Progenitor cell of endocrine pancreas (in vitro differentiated cells): ENCODE measurements around the gene SELE. TPM values are rescaled to one million over a fixed set of nuclear protein-coding genes. Genes with fewer than 3 reads are reported as not detected.

Source experiments
- DNase-seq: peaks from one replicate; pipeline ENCODE4 v3.0.0; 2021; ENCODE audit warnings: low spot score; ENCODE audit not compliant: unreplicated experiment
- H3K27ac Mint-ChIP-seq: 2 replicates; pipeline ENCODE4 v1.8.0; 2021; ENCODE audit warnings: mild to moderate bottlenecking, moderate library complexity, mixed read lengths
- H3K27me3 Mint-ChIP-seq: 2 replicates; pipeline ENCODE4 v1.8.0; 2021; ENCODE audit warnings: mixed read lengths
- H3K36me3 Mint-ChIP-seq: 2 replicates; pipeline ENCODE4 v1.8.0; 2022; ENCODE audit warnings: mixed read lengths; ENCODE audit not compliant: insufficient read depth
- H3K4me1 Mint-ChIP-seq: 2 replicates; pipeline ENCODE4 v1.8.0; 2021; ENCODE audit warnings: low read depth, mixed read lengths
- H3K4me3 Mint-ChIP-seq: 2 replicates; pipeline ENCODE4 v1.8.0; 2021; ENCODE audit warnings: low read depth, mild to moderate bottlenecking, moderate library complexity, mixed read lengths
- H3K9me3 Mint-ChIP-seq: 2 replicates; pipeline ENCODE4 v1.8.0; 2021; ENCODE audit warnings: low read depth, mixed read lengths
- long read RNA-seq: library from polyadenylated mRNA; unstranded; transcript quantifications from one replicate; pipeline ENCODE4 v2.0.0, GENCODE V29; 2020
- total RNA-seq: library from RNA; stranded (reverse); gene quantifications from 2 replicates; pipeline ENCODE4 v1.2.1, GENCODE V29; 2021
- TF ChIP-seq, protein P1 (sequence below): fragments of 200-600 bp; sonication (generic); IDR thresholded peaks from one replicate; pipeline ENCODE4 v1.5.0; 2021; ENCODE audit warnings: antibody characterized with exemption, mild to moderate bottlenecking; ENCODE audit not compliant: unreplicated experiment

SELE gene, protein sequence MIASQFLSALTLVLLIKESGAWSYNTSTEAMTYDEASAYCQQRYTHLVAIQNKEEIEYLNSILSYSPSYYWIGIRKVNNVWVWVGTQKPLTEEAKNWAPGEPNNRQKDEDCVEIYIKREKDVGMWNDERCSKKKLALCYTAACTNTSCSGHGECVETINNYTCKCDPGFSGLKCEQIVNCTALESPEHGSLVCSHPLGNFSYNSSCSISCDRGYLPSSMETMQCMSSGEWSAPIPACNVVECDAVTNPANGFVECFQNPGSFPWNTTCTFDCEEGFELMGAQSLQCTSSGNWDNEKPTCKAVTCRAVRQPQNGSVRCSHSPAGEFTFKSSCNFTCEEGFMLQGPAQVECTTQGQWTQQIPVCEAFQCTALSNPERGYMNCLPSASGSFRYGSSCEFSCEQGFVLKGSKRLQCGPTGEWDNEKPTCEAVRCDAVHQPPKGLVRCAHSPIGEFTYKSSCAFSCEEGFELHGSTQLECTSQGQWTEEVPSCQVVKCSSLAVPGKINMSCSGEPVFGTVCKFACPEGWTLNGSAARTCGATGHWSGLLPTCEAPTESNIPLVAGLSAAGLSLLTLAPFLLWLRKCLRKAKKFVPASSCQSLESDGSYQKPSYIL
- not detected in 2 replicates for total RNA-seq
- long read RNA-seq, result 0 reads

DNA sequence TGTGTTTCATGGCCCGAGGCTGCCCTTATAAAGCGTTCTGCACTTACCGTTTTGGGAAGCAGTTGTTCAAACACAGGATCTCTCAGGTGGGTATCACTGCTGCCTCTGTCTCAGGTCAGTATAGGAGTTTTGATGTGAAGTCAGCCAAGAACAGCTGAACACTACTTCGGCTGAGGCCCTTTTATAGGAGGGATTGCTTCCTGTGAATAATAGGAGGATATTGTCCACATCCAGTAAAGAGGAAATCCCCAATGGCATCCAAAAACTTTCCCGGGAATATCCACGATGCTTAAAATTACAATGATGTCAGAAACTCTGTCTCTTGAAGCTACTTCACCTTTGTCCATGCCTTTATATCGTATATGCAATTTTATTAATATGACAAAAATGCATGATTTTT, at the start of gene SELE:
Gene SELE, minus strand, starts transcription at position 156 of the 400 bp plus-strand sequence. CDS start 467 bp downstream, outside the sequence.
- Mint-ChIP-seq H3K36me3 (no peaks in the 10 kb centered on the region), H3K27ac (no peak within 1 kb of the TSS), H3K4me3 (no peak within 1 kb of the TSS), H3K27me3 (no peaks in the 10 kb centered on the region), H3K4me1 (no peaks in the 10 kb centered on the region), H3K9me3 (no peaks in the 10 kb centered on the region)
- DNase-seq, result no peak
- TF ChIP-seq, protein P1, sequence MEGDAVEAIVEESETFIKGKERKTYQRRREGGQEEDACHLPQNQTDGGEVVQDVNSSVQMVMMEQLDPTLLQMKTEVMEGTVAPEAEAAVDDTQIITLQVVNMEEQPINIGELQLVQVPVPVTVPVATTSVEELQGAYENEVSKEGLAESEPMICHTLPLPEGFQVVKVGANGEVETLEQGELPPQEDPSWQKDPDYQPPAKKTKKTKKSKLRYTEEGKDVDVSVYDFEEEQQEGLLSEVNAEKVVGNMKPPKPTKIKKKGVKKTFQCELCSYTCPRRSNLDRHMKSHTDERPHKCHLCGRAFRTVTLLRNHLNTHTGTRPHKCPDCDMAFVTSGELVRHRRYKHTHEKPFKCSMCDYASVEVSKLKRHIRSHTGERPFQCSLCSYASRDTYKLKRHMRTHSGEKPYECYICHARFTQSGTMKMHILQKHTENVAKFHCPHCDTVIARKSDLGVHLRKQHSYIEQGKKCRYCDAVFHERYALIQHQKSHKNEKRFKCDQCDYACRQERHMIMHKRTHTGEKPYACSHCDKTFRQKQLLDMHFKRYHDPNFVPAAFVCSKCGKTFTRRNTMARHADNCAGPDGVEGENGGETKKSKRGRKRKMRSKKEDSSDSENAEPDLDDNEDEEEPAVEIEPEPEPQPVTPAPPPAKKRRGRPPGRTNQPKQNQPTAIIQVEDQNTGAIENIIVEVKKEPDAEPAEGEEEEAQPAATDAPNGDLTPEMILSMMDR, result no peak

DNA sequence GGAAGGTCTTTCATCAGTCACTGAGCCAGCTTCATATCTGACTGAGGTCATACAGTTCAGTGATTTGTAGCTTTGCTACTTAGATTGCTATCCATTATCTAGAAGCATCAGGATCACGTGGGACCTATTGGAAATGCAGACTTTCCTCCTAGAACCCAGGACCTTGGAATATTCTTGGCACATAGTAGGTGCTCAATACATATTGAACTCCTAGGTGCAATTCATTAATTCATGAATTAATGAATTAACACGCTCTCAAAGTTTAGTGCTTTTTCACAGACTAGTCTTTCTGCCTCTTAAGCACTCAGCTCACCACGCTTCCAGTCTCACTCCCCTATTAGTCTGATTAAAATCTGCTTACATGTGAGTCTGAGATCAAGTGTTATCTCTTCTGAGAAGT, 48.7 kb upstream of the SELE start:
- H3K27me3 Mint-ChIP-seq, result peaks cover 8% of the 10 kb centered on the region
- no peaks in the 10 kb centered on the region for H3K36me3 Mint-ChIP-seq
- peaks cover 10% of the 10 kb centered on the region for H3K9me3 Mint-ChIP-seq
- DNase-seq, result no peak
- TF ChIP-seq, protein P1, result no peak
- no peak overlapping the region for H3K27ac Mint-ChIP-seq
- H3K4me1 Mint-ChIP-seq, result peaks cover 29% of the 10 kb centered on the region
- H3K4me3 Mint-ChIP-seq, result no peak overlapping the region

DNA sequence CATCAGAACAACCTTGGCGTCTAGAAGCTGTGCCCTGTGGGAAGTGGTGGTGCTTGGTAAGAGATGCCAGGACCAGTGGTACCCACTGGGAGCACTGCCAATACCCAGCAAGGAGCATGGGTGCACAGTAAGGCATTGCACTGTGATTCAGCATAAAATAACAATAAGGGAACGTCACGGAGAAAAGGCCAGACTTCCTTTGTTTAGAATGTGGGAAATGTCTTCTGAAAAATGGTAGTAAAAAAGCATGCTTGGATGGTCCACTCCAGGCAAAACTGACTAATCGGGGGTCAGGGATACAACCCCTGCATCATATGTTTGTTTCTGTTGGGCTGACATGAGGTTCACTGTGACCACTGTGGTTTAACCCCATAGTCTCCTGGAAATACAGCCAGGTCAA, 46.1 kb upstream of the SELE start:
- Mint-ChIP-seq H3K9me3 (peaks cover 10% of the 10 kb centered on the region), H3K27ac (peak overlapping the region; percentile 92), H3K36me3 (no peaks in the 10 kb centered on the region), H3K27me3 (no peaks in the 10 kb centered on the region), H3K4me3 (no peak overlapping the region), H3K4me1 (peaks cover 29% of the 10 kb centered on the region)
- no peak for DNase-seq
- TF ChIP-seq, protein P1, result no peak

DNA sequence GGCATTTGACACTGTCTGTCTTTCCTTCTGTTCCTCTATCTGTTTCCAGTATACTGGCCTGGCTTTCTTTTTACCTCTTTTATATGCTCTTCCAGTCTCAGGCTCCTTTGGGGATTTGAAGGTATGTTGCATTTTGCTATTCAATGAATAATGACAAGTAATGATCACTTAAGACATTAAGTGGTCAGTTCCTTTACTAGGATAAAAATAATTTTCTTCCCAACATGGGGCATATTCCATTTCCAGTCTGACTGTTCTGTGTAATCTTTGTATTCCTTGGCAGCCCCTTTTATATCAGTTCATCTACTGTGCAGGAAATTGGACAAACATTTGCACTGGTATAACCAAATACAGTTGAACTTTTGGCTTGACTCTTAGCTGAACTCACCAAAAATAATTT, 45.3 kb upstream of the SELE start:
- TF ChIP-seq, protein P1, result no peak
- Mint-ChIP-seq H3K36me3 (no peaks in the 10 kb centered on the region), H3K9me3 (peaks cover 10% of the 10 kb centered on the region), H3K27ac (peak overlapping the region; percentile 46), H3K4me3 (no peak overlapping the region), H3K4me1 (peaks cover 29% of the 10 kb centered on the region), H3K27me3 (no peaks in the 10 kb centered on the region)
- no peak for DNase-seq

DNA sequence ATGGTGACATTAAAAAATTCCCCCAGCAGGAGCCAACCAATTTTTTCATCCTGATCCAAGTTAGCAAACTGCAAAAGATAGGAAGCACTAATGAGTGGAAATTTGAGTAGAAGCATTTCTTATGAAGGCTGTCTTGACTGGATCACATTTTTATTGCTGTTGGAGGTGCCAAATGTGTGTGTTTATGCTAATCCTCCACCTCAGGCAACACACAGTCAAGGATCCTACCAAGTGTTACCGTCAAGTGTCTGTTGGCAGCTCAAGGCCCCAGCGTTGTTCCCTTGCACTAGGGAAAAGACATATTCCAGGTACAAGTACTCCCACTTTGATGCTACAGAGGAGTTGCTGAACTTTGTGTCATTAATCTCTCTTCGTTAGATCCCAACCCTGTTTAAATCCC, 42.6 kb upstream of the SELE start:
- Mint-ChIP-seq H3K36me3 (no peaks in the 10 kb centered on the region), H3K27me3 (no peaks in the 10 kb centered on the region), H3K9me3 (peaks cover 3% of the 10 kb centered on the region), H3K4me3 (no peak overlapping the region), H3K4me1 (peaks cover 23% of the 10 kb centered on the region), H3K27ac (no peak overlapping the region)
- no peak for DNase-seq
- TF ChIP-seq, protein P1, result no peak
